Lung (tissue), 12 donors: Measurements from ENCODE around the gene ZFAND3. TPM values are rescaled to one million over a fixed set of nuclear protein-coding genes. Genes with fewer than 3 reads are reported as not detected.

Experiments used
- ATAC-seq: fragments of 200-7000 bp; cut with Tn5 transposase; one replicate; pipeline ENCODE4 v1.9.1; 2020; ENCODE audit warnings: moderate number of reproducible peaks; ENCODE audit not compliant: insufficient read depth, low FRiP score
- DNase-seq, 3 donors: peaks; one replicate each; pipeline ENCODE4 v3.0.0-alpha.2; 2013 to 2017
- H3K27ac ChIP-seq, 2 donors: one replicate each; pipeline ENCODE4 v1.5.1; 2013; ENCODE audit warnings: mild to moderate bottlenecking in 2 of 2, moderate library complexity in 2 of 2, control low read depth in 1 of 2, inconsistent platforms in 1 of 2, low read depth in 1 of 2, low read length in 1 of 2
- H3K27me3 ChIP-seq, 3 donors: one replicate each; pipeline ENCODE4 v1.5.1; 2013; ENCODE audit warnings: low read length in 2 of 3; ENCODE audit not compliant: control insufficient read depth in 3 of 3, insufficient read depth in 3 of 3
- H3K36me3 ChIP-seq, 4 donors: one replicate each; pipeline ENCODE4 v1.5.1; 2013; ENCODE audit warnings: low read length in 4 of 4, mild to moderate bottlenecking in 1 of 4, moderate library complexity in 1 of 4; ENCODE audit not compliant: control insufficient read depth in 4 of 4, insufficient read depth in 4 of 4
- H3K4me1 ChIP-seq, 5 donors: one replicate each; pipeline ENCODE4 v1.5.1; 2013; ENCODE audit warnings: low read length in 5 of 5, mild to moderate bottlenecking in 2 of 5, moderate library complexity in 1 of 5; ENCODE audit not compliant: control insufficient read depth in 5 of 5, insufficient read depth in 5 of 5
- H3K4me3 ChIP-seq: one replicate; pipeline ENCODE4 v1.5.1; 2013; ENCODE audit warnings: mild to moderate bottlenecking, control low read depth, moderate library complexity
- H3K9ac ChIP-seq, 2 donors: one replicate each; pipeline ENCODE4 v1.5.1; 2013; ENCODE audit warnings: low read length in 2 of 2, control low read depth in 1 of 2; ENCODE audit not compliant: insufficient read depth in 1 of 2
- H3K9me3 ChIP-seq, 4 donors: one replicate each; pipeline ENCODE4 v1.5.1; 2013; ENCODE audit warnings: low read length in 3 of 4, mild to moderate bottlenecking in 1 of 4, moderate library complexity in 1 of 4; ENCODE audit not compliant: control insufficient read depth in 4 of 4, insufficient read depth in 3 of 4
- WGBS, 2 donors: extraction: QIAGEN DNeasy Blood & Tissue Kit; methylation state at CpG; one replicate each; pipeline ENCODE4 v1.1.7; 2013; 5-methylcytosine and 5-hydroxymethylcytosine counted together
- polyA plus RNA-seq, 2 donors: library from polyadenylated mRNA; stranded (reverse); fragments of 200-250 nt; gene quantifications; one replicate each; pipeline ENCODE4 v1.2.1, GENCODE V29; 2013
- total RNA-seq, 2 donors: library from RNA; depleted of rRNA in 1 of 2; stranded (reverse); fragments of >200 nt in 1 of 2; gene quantifications; one replicate each; pipeline ENCODE4 v1.2.1, GENCODE V29; 2014 to 2021
- TF ChIP-seq, protein P1 (sequence below): IDR thresholded peaks from 2 replicates; pipeline ENCODE4 v1.5.1; 2012; ENCODE audit warnings: mild to moderate bottlenecking; ENCODE audit errors: control extremely low read depth, extremely low read depth
- donor health status: control.
- donor health status: control.
- donor health status: Bipolar disorder and iron deficiency.
- donor health status: healthy.
- donor health status: DM: yes; HTN: yes; CAD: no.

ZFAND3 gene
- total and polyA plus RNA-seq, 4 donors, result 27.6 to 63.6 (median 51.3) TPM

DNA sequence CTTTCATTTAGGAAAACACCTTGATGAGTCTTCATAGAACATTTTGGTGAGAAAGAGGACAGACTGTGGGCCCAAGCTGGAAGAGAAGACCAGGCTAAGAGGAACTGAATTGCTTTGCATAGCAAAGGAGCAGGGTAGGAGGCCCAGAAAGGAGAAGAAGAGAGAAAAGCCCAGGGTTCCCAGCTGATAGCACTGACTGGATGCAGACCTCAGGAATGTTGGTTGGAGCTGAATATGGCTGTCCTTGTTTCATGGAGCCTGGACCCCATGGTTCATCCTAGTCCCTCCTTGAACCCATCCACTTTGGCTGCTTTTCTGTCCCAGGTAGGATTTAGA is 18.0 kb upstream of the ZFAND3 start:
- Histone ChIP-seq H3K27me3 (no peaks in the 10 kb centered on the region), H3K9me3 (no peaks in the 10 kb centered on the region), H3K36me3 (no peaks in the 10 kb centered on the region), H3K4me1 (peaks cover 0 to 3% (median 0%) of the 10 kb centered on the region in 5 donors), H3K9ac (no peak overlapping the region), H3K27ac (no peak overlapping the region), H3K4me3 (no peak overlapping the region)
- ATAC-seq (no peak), DNase-seq (no peak)
- TF ChIP-seq, protein P1, sequence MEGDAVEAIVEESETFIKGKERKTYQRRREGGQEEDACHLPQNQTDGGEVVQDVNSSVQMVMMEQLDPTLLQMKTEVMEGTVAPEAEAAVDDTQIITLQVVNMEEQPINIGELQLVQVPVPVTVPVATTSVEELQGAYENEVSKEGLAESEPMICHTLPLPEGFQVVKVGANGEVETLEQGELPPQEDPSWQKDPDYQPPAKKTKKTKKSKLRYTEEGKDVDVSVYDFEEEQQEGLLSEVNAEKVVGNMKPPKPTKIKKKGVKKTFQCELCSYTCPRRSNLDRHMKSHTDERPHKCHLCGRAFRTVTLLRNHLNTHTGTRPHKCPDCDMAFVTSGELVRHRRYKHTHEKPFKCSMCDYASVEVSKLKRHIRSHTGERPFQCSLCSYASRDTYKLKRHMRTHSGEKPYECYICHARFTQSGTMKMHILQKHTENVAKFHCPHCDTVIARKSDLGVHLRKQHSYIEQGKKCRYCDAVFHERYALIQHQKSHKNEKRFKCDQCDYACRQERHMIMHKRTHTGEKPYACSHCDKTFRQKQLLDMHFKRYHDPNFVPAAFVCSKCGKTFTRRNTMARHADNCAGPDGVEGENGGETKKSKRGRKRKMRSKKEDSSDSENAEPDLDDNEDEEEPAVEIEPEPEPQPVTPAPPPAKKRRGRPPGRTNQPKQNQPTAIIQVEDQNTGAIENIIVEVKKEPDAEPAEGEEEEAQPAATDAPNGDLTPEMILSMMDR, result no peak

DNA sequence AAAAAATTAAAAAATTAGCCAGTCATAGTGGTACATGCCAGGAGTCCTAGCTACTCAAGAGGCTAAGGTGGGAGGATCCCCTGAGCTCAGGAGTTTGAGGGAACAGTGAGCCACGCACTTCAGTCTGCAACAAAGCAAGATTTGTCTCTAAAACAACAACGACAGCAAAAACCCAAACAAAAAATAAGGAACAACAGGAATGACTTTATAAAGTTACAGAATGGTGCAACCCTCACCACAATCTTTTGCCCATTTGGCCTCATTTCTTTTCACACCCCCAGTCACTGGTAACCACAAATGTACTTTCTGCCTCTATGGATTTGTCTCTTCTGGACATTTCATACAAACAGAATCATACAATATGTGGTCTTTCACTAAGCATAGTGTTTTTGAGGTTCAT is 16.7 kb upstream of the ZFAND3 start:
- Histone ChIP-seq H3K9ac (no peak overlapping the region), H3K27ac (no peak overlapping the region), H3K27me3 (no peaks in the 10 kb centered on the region), H3K4me3 (no peak overlapping the region), H3K36me3 (no peaks in the 10 kb centered on the region), H3K4me1 (peaks cover 0 to 7% (median 0%) of the 10 kb centered on the region in 5 donors), H3K9me3 (no peaks in the 10 kb centered on the region)
- TF ChIP-seq, protein P1, result no peak
- ATAC-seq (no peak), DNase-seq (no peak)
- WGBS, 2 donors, result 51 to 69% methylated on average over 2 of the region's 2 CpGs

DNA sequence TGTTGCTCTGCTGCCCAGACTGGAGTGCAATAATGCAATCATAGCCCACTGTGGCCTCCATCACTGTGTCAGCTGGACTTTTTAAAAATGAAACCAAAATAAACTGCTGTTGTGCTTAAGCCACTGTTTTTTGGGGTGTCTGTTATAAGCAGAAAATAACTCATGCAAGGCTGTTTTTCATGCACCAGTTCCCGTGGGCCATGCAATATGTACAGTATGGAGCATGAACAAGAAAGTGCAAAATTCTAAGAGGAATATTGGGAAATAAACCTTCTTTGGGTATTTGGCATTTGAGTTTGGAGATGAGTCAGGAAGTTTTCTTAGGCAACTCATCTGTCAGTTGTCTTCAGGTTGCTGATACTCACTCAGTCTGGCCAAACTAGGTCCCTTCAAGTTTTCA is 14.9 kb upstream of the ZFAND3 start:
- TF ChIP-seq, protein P1, result no peak
- no peaks in the 10 kb centered on the region for H3K27me3 ChIP-seq
- H3K36me3 ChIP-seq, result no peaks in the 10 kb centered on the region
- H3K27ac ChIP-seq, result no peak overlapping the region
- DNase-seq (no peak), ATAC-seq (no peak)
- WGBS, 2 donors, result 74 to 77% methylated on average over 1 of the region's 1 CpG
- no peak overlapping the region for H3K4me3 ChIP-seq
- H3K9ac ChIP-seq, result no peak overlapping the region
- no peaks in the 10 kb centered on the region for H3K9me3 ChIP-seq
- H3K4me1 ChIP-seq, result peaks cover 0 to 7% (median 0%) of the 10 kb centered on the region in 5 donors

GRCh38 chr6:37806213-37806612 is 13.3 kb upstream of the ZFAND3 start:
- no peak for ATAC-seq
- no peaks in the 10 kb centered on the region for H3K36me3 ChIP-seq
- TF ChIP-seq, protein P1, result no peak
- no peaks in the 10 kb centered on the region for H3K27me3 ChIP-seq
- DNase-seq, result no peak
- 96% methylated on average over 2 of the region's 2 CpGs for WGBS, 2 donors
- no peak overlapping the region for H3K9ac ChIP-seq
- H3K9me3 ChIP-seq, result no peaks in the 10 kb centered on the region
- H3K27ac ChIP-seq, result no peak overlapping the region
- H3K4me1 ChIP-seq, result peaks cover 0 to 7% (median 0%) of the 10 kb centered on the region in 5 donors
- no peak overlapping the region for H3K4me3 ChIP-seq
